Upper lobe of left lung (tissue), 6 donors: Measurements from ENCODE around the gene CCDC69. TPM values are rescaled to one million over a fixed set of nuclear protein-coding genes. Genes with fewer than 3 reads are reported as not detected.
A peak's percentile ranks its signal among the peaks of the same experiment; 100 is the strongest.
"Not testable (repeated sequence)": the region's sequence is repeated elsewhere in the genome, so short reads cannot be mapped to it uniquely, and the experiment has no call there.

Experiments used
- ATAC-seq, 2 donors: fragments of 200-7000 bp; cut with Tn5 transposase; one replicate each; pipeline ENCODE4 v1.9.1; 2022; ENCODE audit warnings: mild to moderate bottlenecking in 2 of 2, moderate library complexity in 2 of 2; ENCODE audit not compliant: low FRiP score in 2 of 2
- DNase-seq, 2 donors: peaks; one replicate each; pipeline ENCODE4 v3.0.0-alpha.2; 2019 to 2020
- H3K27ac ChIP-seq, 4 donors: fragments of 200-600 bp; sonication (generic); one replicate each; pipeline ENCODE4 v1.5.1; 2016 to 2019
- H3K27me3 ChIP-seq, 4 donors: fragments of 200-600 bp; sonication (generic); one replicate each; pipeline ENCODE4 v1.5.1; 2017 to 2019
- H3K36me3 ChIP-seq, 4 donors: fragments of 200-600 bp; sonication (generic); one replicate each; pipeline ENCODE4 v1.5.1; 2016 to 2019
- H3K4me1 ChIP-seq, 4 donors: fragments of 200-600 bp; sonication (generic); one replicate each; pipeline ENCODE4 v1.5.1; 2018 to 2019
- H3K4me3 ChIP-seq, 4 donors: fragments of 200-600 bp; sonication (generic); one replicate each; pipeline ENCODE4 v1.5.1; 2017 to 2019; ENCODE audit warnings: mild to moderate bottlenecking in 2 of 4, moderate library complexity in 1 of 4
- H3K9me3 ChIP-seq, 4 donors: fragments of 200-600 bp; sonication (generic); one replicate each; pipeline ENCODE4 v1.5.1; 2018 to 2019
- EP300 ChIP-seq, 4 donors: sonication (generic); formaldehyde crosslinking; IDR thresholded peaks; one replicate each; pipeline ENCODE4 v1.5.1; 2017; ENCODE audit warnings: antibody characterized with exemption in 4 of 4, control low read depth in 2 of 4
- POLR2A ChIP-seq, 4 donors: fragments of 450-650 bp; IDR thresholded peaks; one replicate each; pipeline ENCODE4 v1.5.1; 2016 to 2017; ENCODE audit warnings: antibody characterized with exemption in 4 of 4, mild to moderate bottlenecking in 2 of 4
- POLR2AphosphoS5 ChIP-seq, 2 donors: sonication (generic); formaldehyde crosslinking; IDR thresholded peaks; one replicate each; pipeline ENCODE4 v1.5.1; 2017; ENCODE audit warnings: antibody characterized with exemption in 2 of 2
- WGBS, 2 donors: methylation state at CpG; one replicate each; pipeline ENCODE4 v1.1.5; 2017 to 2018; 5-methylcytosine and 5-hydroxymethylcytosine counted together
- total RNA-seq, 6 donors: library from RNA; depleted of rRNA in 4 of 6; stranded (reverse); fragments of >200 nt in 4 of 6; gene quantifications; one replicate each; pipeline versions ENCODE4 v1.1.0 to v1.2.1, GENCODE V29; 2016 to 2021
- TF ChIP-seq, protein P1 (sequence below), 6 experiments: fragments of 450-650 bp in 4 of 6; fragments of 200-600 bp in 2 of 6; sonication (generic) in 2 of 6; IDR thresholded peaks; one replicate each; pipeline ENCODE4 v1.5.1; 2016 to 2019; ENCODE audit warnings: antibody characterized with exemption in 6 of 6
- donor health status: DM: no; HTN: no; CAD: no; lungs with moderate emphysema.
- donor health status: DM: no; HTN: yes; CAD: no; lungs with severe emphysema.

CCDC69 gene
- total RNA-seq, 6 donors from 2014 or later: 61.0 to 119 (median 92.6) TPM

DNA sequence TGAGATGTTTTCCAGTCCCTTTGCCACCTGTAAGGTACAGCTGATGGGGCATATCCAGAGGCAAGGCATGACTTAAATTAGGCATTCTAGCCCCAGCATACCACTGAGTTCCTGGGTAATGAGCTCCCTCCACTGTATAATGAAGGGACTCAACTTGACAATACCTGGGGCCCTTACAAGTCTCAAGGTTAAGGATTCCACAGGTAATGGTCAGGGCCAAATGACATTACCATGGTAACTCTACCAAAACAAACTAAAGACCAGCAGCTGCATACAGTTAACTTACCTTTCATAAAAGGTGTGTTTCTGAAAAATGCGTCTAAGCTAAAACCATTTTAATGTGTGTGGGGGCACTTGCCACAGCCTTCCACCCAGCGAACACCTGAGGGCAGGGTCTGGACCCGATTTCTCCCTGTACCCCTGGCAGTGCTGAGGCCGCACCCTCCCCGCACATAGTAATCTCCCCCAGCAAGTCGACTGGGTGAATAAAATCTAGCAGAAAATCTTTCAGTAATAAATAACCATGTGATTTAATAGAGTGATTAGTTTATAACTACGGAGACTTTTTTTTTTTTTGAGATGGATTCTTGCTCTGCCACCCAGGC, 24.2 kb downstream of the CCDC69 start:
- WGBS, 2 donors: 86 to 91% methylated on average over 7 of the region's 7 CpGs
- H3K27me3 ChIP-seq: no peaks in the 10 kb centered on the region
- peaks cover 6 to 62% (median 34%) of the 10 kb centered on the region in 4 donors for H3K36me3 ChIP-seq
- DNase-seq (peak in 1 of 2 donors; percentile 4), ATAC-seq (no peak)
- no peak overlapping the region for H3K4me3 ChIP-seq
- peak overlapping the region in 1 of 4 donors; percentile 23 for H3K27ac ChIP-seq
- H3K4me1 ChIP-seq: peaks cover 16 to 28% (median 19%) of the 10 kb centered on the region in 4 donors
- no peaks in the 10 kb centered on the region for H3K9me3 ChIP-seq
- TF ChIP-seq POLR2AphosphoS5 (IDR thresholded peaks at IDR 0.05) (no peak), EP300 (IDR thresholded peaks at IDR 0.05) (no peak), POLR2A (IDR thresholded peaks at IDR 0.05) (no peak)
- TF ChIP-seq, protein P1, sequence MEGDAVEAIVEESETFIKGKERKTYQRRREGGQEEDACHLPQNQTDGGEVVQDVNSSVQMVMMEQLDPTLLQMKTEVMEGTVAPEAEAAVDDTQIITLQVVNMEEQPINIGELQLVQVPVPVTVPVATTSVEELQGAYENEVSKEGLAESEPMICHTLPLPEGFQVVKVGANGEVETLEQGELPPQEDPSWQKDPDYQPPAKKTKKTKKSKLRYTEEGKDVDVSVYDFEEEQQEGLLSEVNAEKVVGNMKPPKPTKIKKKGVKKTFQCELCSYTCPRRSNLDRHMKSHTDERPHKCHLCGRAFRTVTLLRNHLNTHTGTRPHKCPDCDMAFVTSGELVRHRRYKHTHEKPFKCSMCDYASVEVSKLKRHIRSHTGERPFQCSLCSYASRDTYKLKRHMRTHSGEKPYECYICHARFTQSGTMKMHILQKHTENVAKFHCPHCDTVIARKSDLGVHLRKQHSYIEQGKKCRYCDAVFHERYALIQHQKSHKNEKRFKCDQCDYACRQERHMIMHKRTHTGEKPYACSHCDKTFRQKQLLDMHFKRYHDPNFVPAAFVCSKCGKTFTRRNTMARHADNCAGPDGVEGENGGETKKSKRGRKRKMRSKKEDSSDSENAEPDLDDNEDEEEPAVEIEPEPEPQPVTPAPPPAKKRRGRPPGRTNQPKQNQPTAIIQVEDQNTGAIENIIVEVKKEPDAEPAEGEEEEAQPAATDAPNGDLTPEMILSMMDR (IDR thresholded peaks at IDR 0.05): no peak

DNA sequence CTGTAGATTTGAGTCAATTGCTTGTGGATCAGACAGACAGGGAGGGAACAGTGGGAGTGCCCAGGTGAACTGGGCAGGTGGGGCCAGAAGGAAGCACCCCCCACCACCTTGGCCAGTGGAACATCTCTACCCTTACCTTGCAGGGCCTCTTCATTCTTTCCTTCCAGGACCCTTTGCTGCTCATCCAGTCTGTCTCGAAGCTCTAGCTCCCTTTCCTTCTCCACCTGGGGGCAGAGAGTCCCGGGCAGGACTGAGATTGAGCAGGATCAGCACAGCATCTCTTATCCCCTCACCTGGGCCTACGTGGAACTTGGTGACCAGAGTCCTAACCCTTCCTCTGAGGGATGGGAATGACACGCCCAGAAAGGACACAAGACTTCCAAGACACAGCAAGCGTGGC, 25.0 kb downstream of the CCDC69 start:
- no peak for ATAC-seq
- no peaks in the 10 kb centered on the region for H3K27me3 ChIP-seq
- peak overlapping the region in 1 of 4 donors; percentile 23 for H3K27ac ChIP-seq
- DNase-seq: peak in 1 of 2 donors; percentile 16
- H3K4me3 ChIP-seq: no peak overlapping the region
- TF ChIP-seq, protein P1 (IDR thresholded peaks at IDR 0.05): no peak
- TF ChIP-seq EP300 (IDR thresholded peaks at IDR 0.05) (no peak), POLR2A (IDR thresholded peaks at IDR 0.05) (no peak), POLR2AphosphoS5 (IDR thresholded peaks at IDR 0.05) (no peak)
- no peaks in the 10 kb centered on the region for H3K9me3 ChIP-seq
- peaks cover 6 to 62% (median 34%) of the 10 kb centered on the region in 4 donors for H3K36me3 ChIP-seq
- WGBS, 2 donors: 87 to 93% methylated on average over 5 of the region's 5 CpGs
- peaks cover 16 to 28% (median 19%) of the 10 kb centered on the region in 4 donors for H3K4me1 ChIP-seq

DNA sequence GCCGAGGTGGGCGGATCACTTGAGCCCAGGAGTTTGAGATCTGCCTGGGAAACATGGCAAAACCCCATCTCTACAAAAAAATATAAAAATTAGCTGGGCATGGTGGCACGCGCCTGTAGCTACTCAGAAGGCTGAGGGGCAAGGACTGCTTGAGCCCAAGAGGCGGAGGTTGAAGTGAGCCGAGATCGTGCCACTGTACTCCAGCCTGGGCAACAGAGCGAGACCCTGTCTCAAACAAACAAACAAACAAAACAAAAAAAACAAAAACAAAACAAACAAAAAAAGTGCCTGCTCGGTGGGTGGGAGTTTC, 26.6 kb downstream of the CCDC69 start:
- not testable (repeated sequence) for ATAC-seq, H3K27me3 ChIP-seq, H3K9me3 ChIP-seq, H3K4me3 ChIP-seq
- Histone ChIP-seq H3K36me3 (peaks cover 6 to 67% (median 31%) of the 10 kb centered on the region in 4 donors), H3K27ac (peak overlapping the region in 2 of 4 donors; percentile 76 to 78), H3K4me1 (peaks cover 10 to 18% (median 13%) of the 10 kb centered on the region in 4 donors)
- 94 to 95% methylated on average over 9 of the region's 9 CpGs for WGBS, 2 donors
- peak in 1 of 2 donors; percentile 16 for DNase-seq

DNA sequence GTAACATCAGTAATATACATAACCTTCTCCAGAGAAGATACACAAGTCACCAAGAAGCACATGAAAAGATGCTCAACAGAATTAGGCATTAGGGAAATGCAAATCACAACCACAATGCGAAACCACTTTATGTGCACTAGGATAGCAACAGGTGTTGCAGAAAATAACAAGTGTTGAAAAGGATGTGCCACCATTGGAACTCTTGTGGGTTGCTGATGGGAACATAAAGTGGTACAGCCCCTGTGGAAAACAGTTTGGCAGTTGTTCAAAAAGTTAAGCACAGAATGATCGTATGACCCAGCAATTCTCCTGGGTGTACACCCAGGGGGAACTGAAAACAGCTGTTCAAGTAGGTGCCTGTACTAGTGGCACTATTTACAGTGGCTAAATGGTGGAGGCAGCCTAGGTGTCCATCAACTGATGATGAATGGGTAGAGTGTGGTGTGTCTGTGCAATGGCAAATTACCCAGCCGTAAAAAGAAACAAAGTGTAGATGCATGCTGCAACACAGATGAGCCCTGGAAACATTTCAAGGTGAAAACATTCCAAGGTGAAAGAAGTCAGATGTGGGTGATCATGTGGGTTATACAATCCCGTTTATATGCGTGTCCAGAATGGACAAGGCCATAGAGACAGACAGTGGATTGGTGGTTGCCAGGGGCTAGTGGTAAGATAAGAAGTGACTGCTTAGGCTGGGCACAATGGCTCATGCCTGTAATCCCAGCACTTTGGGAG, 27.2 kb downstream of the CCDC69 start:
- Histone ChIP-seq H3K4me1 (peaks cover 10 to 17% (median 13%) of the 10 kb centered on the region in 4 donors), H3K4me3 (no peak overlapping the region), H3K36me3 (peaks cover 6 to 67% (median 29%) of the 10 kb centered on the region in 4 donors), H3K27me3 (no peaks in the 10 kb centered on the region), H3K9me3 (peaks cover 0 to 4% (median 0%) of the 10 kb centered on the region in 4 donors), H3K27ac (peak overlapping the region; percentile 3 to 78 (median 60))
- ATAC-seq (peak; percentile 11 to 49), DNase-seq (peak in 1 of 2 donors; percentile 21)
- 77 to 83% methylated on average over 5 of the region's 5 CpGs for WGBS, 2 donors
- TF ChIP-seq EP300 (IDR thresholded peaks at IDR 0.05): no peak
- TF ChIP-seq POLR2AphosphoS5 (IDR thresholded peaks at IDR 0.05): no peak
- TF ChIP-seq POLR2A (IDR thresholded peaks at IDR 0.05): no peak
- TF ChIP-seq, protein P1 (IDR thresholded peaks at IDR 0.05): no peak

DNA sequence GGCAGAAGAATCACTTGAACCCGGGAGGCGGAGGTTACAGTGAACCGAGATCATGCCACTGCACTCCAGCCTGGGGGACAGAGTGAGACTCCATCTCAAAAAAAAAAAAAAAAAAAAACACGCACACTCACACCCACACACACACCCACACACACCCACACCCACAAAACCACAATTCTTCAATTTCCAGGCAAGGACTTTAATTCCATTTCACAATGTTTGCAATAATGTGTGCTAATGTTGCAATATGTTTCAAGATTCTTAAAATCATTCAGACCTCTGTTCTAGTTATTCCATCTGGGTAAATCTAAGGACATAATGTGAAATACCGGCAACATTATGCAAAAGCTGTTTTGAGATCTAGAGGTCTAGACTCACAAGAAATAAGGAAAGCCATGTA, 28.3 kb downstream of the CCDC69 start:
- no peak overlapping the region for H3K4me3 ChIP-seq
- H3K9me3 ChIP-seq: peaks cover 0 to 4% (median 0%) of the 10 kb centered on the region in 4 donors
- H3K27ac ChIP-seq: peak overlapping the region in 3 of 4 donors; percentile 57 to 78 (median 76)
- H3K36me3 ChIP-seq: peaks cover under 1 to 60% (median 19%) of the 10 kb centered on the region in 4 donors
- DNase-seq: peak in 1 of 2 donors; percentile 28
- WGBS, 2 donors: 51 to 73% methylated on average over 5 of the region's 5 CpGs
- H3K27me3 ChIP-seq: no peaks in the 10 kb centered on the region
- H3K4me1 ChIP-seq: peaks cover 10 to 17% (median 13%) of the 10 kb centered on the region in 4 donors
- peak; percentile 59 to 79 for ATAC-seq
- no peak for TF ChIP-seq POLR2A (IDR thresholded peaks at IDR 0.05)
- peak in 1 of 2 donors; percentile 88 for TF ChIP-seq POLR2AphosphoS5 (IDR thresholded peaks at IDR 0.05)
- TF ChIP-seq EP300 (IDR thresholded peaks at IDR 0.05): peak; percentile 40 to 85 (median 52)
